K562 (cell line): ENCODE measurements around the gene LRRC25. TPM values are rescaled to one million over a fixed set of nuclear protein-coding genes. Genes with fewer than 3 reads are reported as not detected.
A peak's percentile ranks its signal among the peaks of the same experiment; 100 is the strongest.

Experiments used
- ASH1L ChIP-seq: fragments of 450-650 bp; IDR thresholded peaks from 2 replicates; pipeline ENCODE4 v1.6.1; 2018; ENCODE audit warnings: borderline replicate concordance, mild to moderate bottlenecking, low read depth; ENCODE audit not compliant: partially characterized antibody
- CHD7 ChIP-seq: fragments of 200-600 bp; sonication (generic); IDR thresholded peaks from one replicate; pipeline ENCODE4 v1.6.1; 2012; ENCODE audit warnings: mild to moderate bottlenecking, low read depth, low read length, inconsistent platforms
- FOXJ2 ChIP-seq: fragments of 200-800 bp; sonication (Bioruptor generic); IDR thresholded peaks from 2 replicates; pipeline ENCODE4 v1.6.1; 2016; ENCODE audit warnings: missing genetic modification characterization, missing compliant biosample characterization
- HMGXB4 ChIP-seq: sonication (generic); formaldehyde crosslinking; IDR thresholded peaks from 2 replicates; pipeline ENCODE4 v1.8.1; 2023; ENCODE audit warnings: mild to moderate bottlenecking, missing genetic modification reagents
- KLF16 ChIP-seq: IDR thresholded peaks from 2 replicates; pipeline ENCODE4 v1.6.1; 2016; ENCODE audit warnings: antibody characterized with exemption
- POLR2AphosphoS2 ChIP-seq: IDR thresholded peaks from 2 replicates; pipeline ENCODE4 v1.6.1; 2012; ENCODE audit warnings: low read length, improper control_type of control experiment
- ZNF57 ChIP-seq: fragments of 450-650 bp; formaldehyde crosslinking; IDR thresholded peaks from 2 replicates; pipeline ENCODE4 v1.4.0; 2020; ENCODE audit warnings: mild to moderate bottlenecking, moderate library complexity
- ZSCAN29 ChIP-seq: fragments of 450-650 bp; IDR thresholded peaks from 2 replicates; pipeline ENCODE4 v1.6.1; 2017
- polyA plus RNA-seq, 8 experiments: library from polyadenylated mRNA; depleted of rRNA in 4 of 8; stranded (reverse) in 5 of 8; unstranded in 3 of 8; fragments of >200 nt; fragmentation: Nextera tagmentation in 2 of 8; fragmentation: Illumina TruSeq in 1 of 8; extraction: Ambion mirVana in 2 of 8; extraction: Trizol in 1 of 8; gene quantifications; 2 replicates each; pipeline versions ENCODE4 v1.2.1 to v1.2.3, GENCODE V29; 2011 to 2014; ENCODE audit warnings: inconsistent platforms in 1 of 8, missing spikeins in 1 of 8
- total RNA-seq, 7 experiments: library from RNA; depleted of rRNA in 6 of 7; stranded (reverse); fragments of >200 nt in 6 of 7; fragmentation: Illumina TruSeq in 2 of 7; extraction: Trizol in 2 of 7; gene quantifications; 2 replicates each; pipeline versions ENCODE4 v1.2.1 to v1.2.3, GENCODE V29; 2011 to 2021; ENCODE audit warnings: low replicate concordance in 1 of 7
- TF ChIP-seq, protein P1 (sequence below), 2 experiments: fragments of 450-650 bp; conservative IDR thresholded peaks; 2 replicates each; pipeline ENCODE4 v1.6.1; 2017; ENCODE audit warnings: mild to moderate bottlenecking in 2 of 2, moderate library complexity in 2 of 2
- TF ChIP-seq, protein P2 (sequence below): sonication (generic); formaldehyde crosslinking; IDR thresholded peaks from 2 replicates; pipeline ENCODE4 v1.8.0; 2022; ENCODE audit warnings: mild to moderate bottlenecking, missing genetic modification reagents

Gene LRRC25
- total and polyA plus RNA-seq, 9 of the 15 experiments (the other 6 are each of a cell fraction or from before 2014, with no cell fraction given): 0.07 to 0.36 (median 0.10) TPM; not detected in 3

- TF ChIP-seq, protein P1, sequence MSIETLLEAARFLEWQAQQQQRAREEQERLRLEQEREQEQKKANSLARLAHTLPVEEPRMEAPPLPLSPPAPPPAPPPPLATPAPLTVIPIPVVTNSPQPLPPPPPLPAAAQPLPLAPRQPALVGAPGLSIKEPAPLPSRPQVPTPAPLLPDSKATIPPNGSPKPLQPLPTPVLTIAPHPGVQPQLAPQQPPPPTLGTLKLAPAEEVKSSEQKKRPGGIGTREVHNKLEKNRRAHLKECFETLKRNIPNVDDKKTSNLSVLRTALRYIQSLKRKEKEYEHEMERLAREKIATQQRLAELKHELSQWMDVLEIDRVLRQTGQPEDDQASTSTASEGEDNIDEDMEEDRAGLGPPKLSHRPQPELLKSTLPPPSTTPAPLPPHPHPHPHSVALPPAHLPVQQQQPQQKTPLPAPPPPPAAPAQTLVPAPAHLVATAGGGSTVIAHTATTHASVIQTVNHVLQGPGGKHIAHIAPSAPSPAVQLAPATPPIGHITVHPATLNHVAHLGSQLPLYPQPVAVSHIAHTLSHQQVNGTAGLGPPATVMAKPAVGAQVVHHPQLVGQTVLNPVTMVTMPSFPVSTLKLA (conservative IDR thresholded peaks at IDR 0.05): peak; percentile 75 to 85
- TF ChIP-seq FOXJ2 (tag) (peak; percentile 92; the same call in 1 of the 2 replicates), HMGXB4 (CRISPR knock-in tag) (peak; percentile 94), ZSCAN29 (no peak), ASH1L (no peak), ZNF57 (CRISPR knock-in tag) (no peak), CHD7 (no peak), KLF16 (peak; percentile 95), POLR2AphosphoS2 (peak; percentile 98; the same call in 1 of the 2 replicates)
- TF ChIP-seq, protein P2, sequence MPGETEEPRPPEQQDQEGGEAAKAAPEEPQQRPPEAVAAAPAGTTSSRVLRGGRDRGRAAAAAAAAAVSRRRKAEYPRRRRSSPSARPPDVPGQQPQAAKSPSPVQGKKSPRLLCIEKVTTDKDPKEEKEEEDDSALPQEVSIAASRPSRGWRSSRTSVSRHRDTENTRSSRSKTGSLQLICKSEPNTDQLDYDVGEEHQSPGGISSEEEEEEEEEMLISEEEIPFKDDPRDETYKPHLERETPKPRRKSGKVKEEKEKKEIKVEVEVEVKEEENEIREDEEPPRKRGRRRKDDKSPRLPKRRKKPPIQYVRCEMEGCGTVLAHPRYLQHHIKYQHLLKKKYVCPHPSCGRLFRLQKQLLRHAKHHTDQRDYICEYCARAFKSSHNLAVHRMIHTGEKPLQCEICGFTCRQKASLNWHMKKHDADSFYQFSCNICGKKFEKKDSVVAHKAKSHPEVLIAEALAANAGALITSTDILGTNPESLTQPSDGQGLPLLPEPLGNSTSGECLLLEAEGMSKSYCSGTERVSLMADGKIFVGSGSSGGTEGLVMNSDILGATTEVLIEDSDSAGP (CRISPR knock-in tag): peak; percentile 76
Measured at GRCh38 chr19:18385675-18386542, 11.5 kb downstream of the LRRC25 start, which contains the start of gene GDF15 (continued).
